Measurements from ENCODE around the gene ARSG.

The ARSG gene

DNA sequence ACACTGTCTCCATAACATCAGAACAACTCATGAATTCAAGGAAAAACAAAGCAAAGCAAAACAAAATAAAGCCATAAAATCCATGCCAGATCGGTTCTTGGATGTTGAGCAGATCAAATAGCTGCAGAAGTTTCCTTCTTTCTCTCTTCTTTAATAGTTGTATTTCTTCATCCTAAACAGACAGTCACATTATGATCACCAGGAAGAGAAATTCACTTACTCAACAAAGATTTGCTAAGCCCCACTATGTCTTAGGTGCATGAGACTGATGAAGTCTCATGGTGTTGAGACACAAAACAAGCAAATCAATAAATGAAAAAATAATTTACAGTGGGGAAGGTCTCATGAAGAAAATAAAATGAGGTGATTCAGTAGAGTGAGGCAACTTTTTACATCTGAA is 93.2 kb downstream of the ARSG start:
- Histone ChIP-seq H3K36me3 (ENCODE audit: insufficient read depth, low read length) (no peaks in the 10 kb centered on the region), H3K9me3 (ENCODE audit: low read length) (no peaks in the 10 kb centered on the region), H3K27ac (ENCODE audit: low read depth, low read length, poor library complexity, severe bottlenecking) (no peak overlapping the region), H3F3A (ENCODE audit: insufficient read depth, low read length) (no peaks in the 10 kb centered on the region), H3K4me1 (ENCODE audit: insufficient read depth, low read length, severe bottlenecking) (no peaks in the 10 kb centered on the region), H3K79me2 (ENCODE audit: insufficient read depth, low read length) (no peaks in the 10 kb centered on the region), H2AFZ (ENCODE audit: low read length) (no peak overlapping the region), H4K20me1 (ENCODE audit: insufficient read depth, low read length) (no peaks in the 10 kb centered on the region), H3K9me2 (ENCODE audit: low read depth, low read length) (no peaks in the 10 kb centered on the region), H3K9ac (ENCODE audit: low read length) (no peak overlapping the region), H3K4me2 (ENCODE audit: low read length) (no peak overlapping the region), H3K4me3 (ENCODE audit: low read depth, low read length, poor library complexity, severe bottlenecking) (no peak overlapping the region), H3K27me3 (ENCODE audit: insufficient read depth, low read length) (no peaks in the 10 kb centered on the region)
- TF ChIP-seq EZH2 (IDR thresholded peaks at IDR 0.05; ENCODE audit: borderline replicate concordance, low read length), result no peak

DNA sequence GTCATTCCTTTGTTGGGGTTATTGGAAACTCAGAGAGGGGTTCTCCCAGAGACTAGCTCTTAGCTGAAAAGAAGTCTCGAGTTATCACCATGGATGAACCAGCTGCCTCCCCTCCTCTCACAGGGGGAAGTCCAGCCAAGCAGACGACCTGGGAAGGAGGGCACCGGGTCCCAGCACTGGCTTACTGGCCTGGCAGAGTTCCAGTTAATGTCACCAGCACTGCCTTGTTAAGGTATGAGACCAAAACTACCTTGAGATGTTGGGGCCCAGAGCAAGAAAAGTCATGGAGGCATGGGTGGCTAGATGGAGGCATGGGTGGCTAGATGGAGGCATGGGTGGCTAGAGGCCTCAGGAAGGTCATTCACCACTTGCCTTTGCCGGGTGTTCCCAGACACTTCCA is 93.6 kb downstream of the ARSG start:
- no peaks in the 10 kb centered on the region for H3K36me3 ChIP-seq (ENCODE audit: insufficient read depth, low read length)
- no peaks in the 10 kb centered on the region for H3K4me1 ChIP-seq (ENCODE audit: insufficient read depth, low read length, severe bottlenecking)
- H3K79me2 ChIP-seq (ENCODE audit: insufficient read depth, low read length), result no peaks in the 10 kb centered on the region
- H3K9ac ChIP-seq (ENCODE audit: low read length), result no peak overlapping the region
- H3F3A ChIP-seq (ENCODE audit: insufficient read depth, low read length), result no peaks in the 10 kb centered on the region
- no peak overlapping the region for H3K27ac ChIP-seq (ENCODE audit: low read depth, low read length, poor library complexity, severe bottlenecking)
- no peak overlapping the region for H2AFZ ChIP-seq (ENCODE audit: low read length)
- H3K27me3 ChIP-seq (ENCODE audit: insufficient read depth, low read length), result no peaks in the 10 kb centered on the region
- no peaks in the 10 kb centered on the region for H4K20me1 ChIP-seq (ENCODE audit: insufficient read depth, low read length)
- H3K9me3 ChIP-seq (ENCODE audit: low read length), result no peaks in the 10 kb centered on the region
- H3K4me2 ChIP-seq (ENCODE audit: low read length), result no peak overlapping the region
- H3K9me2 ChIP-seq (ENCODE audit: low read depth, low read length), result no peaks in the 10 kb centered on the region
- no peak for TF ChIP-seq EZH2 (IDR thresholded peaks at IDR 0.05; ENCODE audit: borderline replicate concordance, low read length)
- TF ChIP-seq, protein P1, sequence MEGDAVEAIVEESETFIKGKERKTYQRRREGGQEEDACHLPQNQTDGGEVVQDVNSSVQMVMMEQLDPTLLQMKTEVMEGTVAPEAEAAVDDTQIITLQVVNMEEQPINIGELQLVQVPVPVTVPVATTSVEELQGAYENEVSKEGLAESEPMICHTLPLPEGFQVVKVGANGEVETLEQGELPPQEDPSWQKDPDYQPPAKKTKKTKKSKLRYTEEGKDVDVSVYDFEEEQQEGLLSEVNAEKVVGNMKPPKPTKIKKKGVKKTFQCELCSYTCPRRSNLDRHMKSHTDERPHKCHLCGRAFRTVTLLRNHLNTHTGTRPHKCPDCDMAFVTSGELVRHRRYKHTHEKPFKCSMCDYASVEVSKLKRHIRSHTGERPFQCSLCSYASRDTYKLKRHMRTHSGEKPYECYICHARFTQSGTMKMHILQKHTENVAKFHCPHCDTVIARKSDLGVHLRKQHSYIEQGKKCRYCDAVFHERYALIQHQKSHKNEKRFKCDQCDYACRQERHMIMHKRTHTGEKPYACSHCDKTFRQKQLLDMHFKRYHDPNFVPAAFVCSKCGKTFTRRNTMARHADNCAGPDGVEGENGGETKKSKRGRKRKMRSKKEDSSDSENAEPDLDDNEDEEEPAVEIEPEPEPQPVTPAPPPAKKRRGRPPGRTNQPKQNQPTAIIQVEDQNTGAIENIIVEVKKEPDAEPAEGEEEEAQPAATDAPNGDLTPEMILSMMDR (IDR thresholded peaks at IDR 0.05; ENCODE audit: low read length), result no peak
- no peak overlapping the region for H3K4me3 ChIP-seq (ENCODE audit: low read depth, low read length, poor library complexity, severe bottlenecking)

DNA sequence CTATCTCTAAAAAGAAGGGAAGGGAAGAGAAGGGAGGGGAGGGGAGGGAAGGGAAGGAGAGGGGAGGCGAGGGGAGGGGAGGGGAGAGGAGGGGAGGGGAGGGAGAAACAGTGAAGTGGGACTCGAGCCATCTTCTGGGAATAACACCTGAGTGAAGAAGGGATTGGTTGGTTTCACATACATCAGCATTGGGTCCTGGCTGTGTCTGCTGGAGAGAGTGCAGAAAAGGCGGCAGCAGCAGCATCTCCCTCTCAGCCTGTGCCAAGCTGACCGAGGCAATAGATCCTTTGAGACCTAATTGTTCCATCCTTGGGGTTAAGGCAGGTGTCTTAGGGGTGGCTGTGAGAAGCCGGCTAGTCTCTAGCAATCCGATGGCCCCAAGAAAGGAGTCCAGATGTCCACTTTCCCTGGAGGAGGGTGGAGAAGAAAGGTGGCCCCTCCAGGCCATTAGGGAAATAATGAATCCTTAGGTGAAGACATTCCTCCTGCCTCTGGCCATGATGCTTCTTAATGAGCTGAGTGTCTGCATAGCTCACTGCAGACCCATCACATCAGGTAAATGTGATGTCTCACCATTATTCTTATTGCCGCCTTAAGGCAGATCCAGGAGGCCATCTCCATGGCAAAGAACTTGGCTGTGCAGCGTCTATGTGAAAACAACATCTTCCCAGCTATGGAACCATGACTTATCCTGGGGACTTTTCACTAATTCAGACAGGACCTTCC is 94.4 kb downstream of the ARSG start:
- no peak for TF ChIP-seq EZH2 (IDR thresholded peaks at IDR 0.05; ENCODE audit: borderline replicate concordance, low read length)
- TF ChIP-seq, protein P1 (IDR thresholded peaks at IDR 0.05; ENCODE audit: low read length), result no peak
- no peaks in the 10 kb centered on the region for H3K9me3 ChIP-seq (ENCODE audit: low read length)
- no peak overlapping the region for H3K27ac ChIP-seq (ENCODE audit: low read depth, low read length, poor library complexity, severe bottlenecking)
- no peaks in the 10 kb centered on the region for H3F3A ChIP-seq (ENCODE audit: insufficient read depth, low read length)
- H2AFZ ChIP-seq (ENCODE audit: low read length), result no peak overlapping the region
- H3K4me2 ChIP-seq (ENCODE audit: low read length), result no peak overlapping the region
- H3K9me2 ChIP-seq (ENCODE audit: low read depth, low read length), result no peaks in the 10 kb centered on the region
- H3K9ac ChIP-seq (ENCODE audit: low read length), result no peak overlapping the region
- H3K4me1 ChIP-seq (ENCODE audit: insufficient read depth, low read length, severe bottlenecking), result no peaks in the 10 kb centered on the region
- no peak overlapping the region for H3K4me3 ChIP-seq (ENCODE audit: low read depth, low read length, poor library complexity, severe bottlenecking)
- H3K36me3 ChIP-seq (ENCODE audit: insufficient read depth, low read length), result no peaks in the 10 kb centered on the region
- H4K20me1 ChIP-seq (ENCODE audit: insufficient read depth, low read length), result no peaks in the 10 kb centered on the region
- H3K79me2 ChIP-seq (ENCODE audit: insufficient read depth, low read length), result no peaks in the 10 kb centered on the region
- no peaks in the 10 kb centered on the region for H3K27me3 ChIP-seq (ENCODE audit: insufficient read depth, low read length)

All from OCI-LY1 (cell line).